Endothelial cell of umbilical vein (primary cell): ENCODE results near the gene PAX9. TPM values are rescaled to one million over a fixed set of nuclear protein-coding genes. Genes with fewer than 3 reads are reported as not detected.

Source experiments
- BruUV-seq: library from RNA; stranded (reverse); fragments of 400-500 nt; replicated peaks from 2 replicates; lab custom pipeline; 2021; lab: Mats Ljungman, UMichigan
- CTCF ChIA-PET: fragments of 300-600, 350-600 bp; sonication (Branson Sonifier 250); formaldehyde crosslinking; loops from one replicate; lab custom pipeline; 2021; ENCODE audit warnings: antibody characterized with exemption, inconsistent platforms; lab: Charles Lee
- POLR2A ChIA-PET: fragments of 300-600, 350-600 bp; sonication (Branson Sonifier 250); formaldehyde crosslinking; loops from one replicate; lab custom pipeline; 2021; ENCODE audit warnings: antibody characterized with exemption, inconsistent platforms; lab: Charles Lee
- DNase-seq: peaks from one replicate; pipeline ENCODE4 v3.0.0-alpha.2; 2011; ENCODE audit warnings: low read depth, low spot score
- FAIRE-seq: peaks from 2 replicates; lab custom pipeline; 2011; peaks lifted over from hg19 to GRCh38; lab: Jason Lieb, UNC
- H2AFZ ChIP-seq: 2 replicates; pipeline ENCODE4 v1.6.0; 2012; ENCODE audit warnings: low read depth, low read length, control low read depth, inconsistent platforms
- H3K27ac ChIP-seq: 2 replicates; pipeline ENCODE4 v1.5.1; 2011; ENCODE audit warnings: low read depth, mild to moderate bottlenecking, control low read depth, low read length, moderate library complexity; ENCODE audit not compliant: insufficient read depth
- H3K27me3 ChIP-seq, 2 experiments: 2 replicates each; pipeline versions ENCODE4 v1.6.0 to v1.6.1; 2011; ENCODE audit warnings: low read length in 2 of 2, mixed read lengths in 1 of 2; ENCODE audit not compliant: control insufficient read depth in 2 of 2, insufficient read depth in 2 of 2
- H3K36me3 ChIP-seq, 2 experiments: 2 replicates in 1 of 2; 3 replicates in 1 of 2; pipeline ENCODE4 v1.5.1; 2011; ENCODE audit warnings: low read length in 2 of 2, mild to moderate bottlenecking in 1 of 2, moderate library complexity in 1 of 2; ENCODE audit not compliant: control insufficient read depth in 2 of 2, insufficient read depth in 2 of 2; ENCODE audit errors: extremely low read depth in 1 of 2
- H3K4me1 ChIP-seq: 3 replicates; pipeline ENCODE4 v1.5.1; 2011; ENCODE audit warnings: mild to moderate bottlenecking, low read length; ENCODE audit not compliant: control insufficient read depth, insufficient read depth; ENCODE audit errors: extremely low read depth
- H3K4me2 ChIP-seq: 2 replicates; pipeline ENCODE4 v1.6.1; 2011; ENCODE audit warnings: low read length, control low read depth, mixed read lengths; ENCODE audit not compliant: insufficient read depth
- H3K4me3 ChIP-seq, 3 experiments: fragments of 200-600 bp in 1 of 3; sonication (generic), shearing (Covaris generic) in 1 of 3; replicated peaks in 1 of 3; 2 replicates each; pipeline ENCODE4 v1.5.1; 2011 to 2016; ENCODE audit warnings: control low read depth in 3 of 3, low read length in 3 of 3, mild to moderate bottlenecking in 2 of 3, inconsistent platforms in 1 of 3, low read depth in 1 of 3, moderate library complexity in 1 of 3; ENCODE audit not compliant: insufficient read depth in 1 of 3
- H3K79me2 ChIP-seq: 2 replicates; pipeline ENCODE4 v1.6.0; 2012; ENCODE audit warnings: low read length, inconsistent platforms; ENCODE audit not compliant: control insufficient read depth, insufficient read depth
- H3K9ac ChIP-seq: replicated peaks from 2 replicates; pipeline ENCODE3; 2011; ENCODE audit warnings: low read length, control low read depth; ENCODE audit not compliant: insufficient read depth; ENCODE audit errors: extremely low read depth
- H3K9me1 ChIP-seq: replicated peaks from 3 replicates; pipeline ENCODE4 v1.6.0; 2011; ENCODE audit warnings: mild to moderate bottlenecking, low read length; ENCODE audit not compliant: control insufficient read depth, insufficient read depth; ENCODE audit errors: extremely low read depth
- H3K9me3 ChIP-seq: replicated peaks from 2 replicates; pipeline ENCODE4 v1.5.1; 2012; ENCODE audit warnings: low read length, inconsistent platforms; ENCODE audit not compliant: control insufficient read depth, insufficient read depth
- H4K20me1 ChIP-seq: replicated peaks from 2 replicates; pipeline ENCODE3; 2011; ENCODE audit warnings: mild to moderate bottlenecking, low read length; ENCODE audit not compliant: control insufficient read depth, insufficient read depth; ENCODE audit errors: extremely low read depth
- CTCF ChIP-seq, 2 donors: IDR thresholded peaks; 1 replicate in 1 of 2; 2 replicates in 1 of 2; pipeline ENCODE4 v1.5.1; 2011; ENCODE audit warnings: low read length in 2 of 2, mild to moderate bottlenecking in 2 of 2, moderate library complexity in 2 of 2, control low read depth in 1 of 2, inconsistent platforms in 1 of 2, low read depth in 1 of 2; ENCODE audit not compliant: insufficient read depth in 1 of 2; ENCODE audit errors: extremely low read depth in 1 of 2
- EZH2 ChIP-seq: IDR thresholded peaks from 2 replicates; pipeline ENCODE4 v1.6.1; 2012; ENCODE audit warnings: borderline replicate concordance, low read depth, mild to moderate bottlenecking, moderate library complexity, low read length, inconsistent platforms; ENCODE audit not compliant: severe bottlenecking
- FOS ChIP-seq: IDR thresholded peaks from 2 replicates; pipeline ENCODE4 v1.6.1; 2011; ENCODE audit warnings: mild to moderate bottlenecking, low read length, moderate library complexity, borderline replicate concordance; ENCODE audit not compliant: insufficient read depth
- GATA2 ChIP-seq: IDR thresholded peaks from 2 replicates; pipeline ENCODE4 v1.7.0; 2011; ENCODE audit warnings: low read depth, mild to moderate bottlenecking, moderate library complexity, mixed read lengths, low read length; ENCODE audit not compliant: insufficient read length, insufficient read depth
- JUN ChIP-seq: IDR thresholded peaks from 2 replicates; pipeline ENCODE4 v1.6.1; 2011; ENCODE audit warnings: borderline replicate concordance, low read depth; ENCODE audit not compliant: insufficient read length, insufficient read depth
- MAX ChIP-seq: IDR thresholded peaks from 2 replicates; pipeline ENCODE4 v1.6.1; 2011; ENCODE audit not compliant: insufficient read depth, insufficient read length
- MYC ChIP-seq: IDR thresholded peaks from one replicate; pipeline ENCODE4 v1.6.1; 2011; ENCODE audit warnings: mild to moderate bottlenecking, low read depth, low read length
- POLR2A ChIP-seq: IDR thresholded peaks from 2 replicates; pipeline ENCODE4 v1.6.1; 2012; ENCODE audit warnings: low read depth, mild to moderate bottlenecking, control low read depth, low read length
- POLR2AphosphoS5 ChIP-seq: IDR thresholded peaks from 2 replicates; pipeline ENCODE4 v1.6.1; 2012; ENCODE audit warnings: low read depth, mild to moderate bottlenecking, control low read depth, low read length, moderate library complexity; ENCODE audit not compliant: insufficient read depth
- dilution Hi-C: fragments of 300-500 bp; cut with MboI; formaldehyde crosslinking; loops from one replicate; pipeline ENCODE4 v1.15.0; 2019; ENCODE audit warnings: low sequenced_read_pairs; ENCODE audit not compliant: extremely low pct_ligation_motif_present
- intact Hi-C: fragments of 100-400 bp; cut with micrococcal nuclease; formaldehyde crosslinking; loops from one replicate; pipeline ENCODE4 v1.10.0; 2022
- polyA plus RNA-seq, 4 experiments: library from polyadenylated mRNA; depleted of rRNA in 3 of 4; stranded (reverse) in 3 of 4; unstranded in 1 of 4; fragments of >200 nt; gene quantifications; 2 replicates each; pipeline versions ENCODE4 v1.2.1 to v1.2.3, GENCODE V29; 2011 to 2012; ENCODE audit warnings: missing spikeins in 1 of 4
- total RNA-seq: library from RNA; stranded (reverse); gene quantifications from 2 replicates; pipeline ENCODE4 v1.2.3, GENCODE V29; 2021

The PAX9 gene
- total and polyA plus RNA-seq, 2 donors (not counting 3 experiments of a cell fraction or from before 2014, with no cell fraction given): 0.37 to 0.44 TPM

GRCh38 chr14:36713960-36714703 is 52.5 kb downstream of the PAX9 start:
- BruUV-seq: no TSS peak
- H3K4me1 ChIP-seq: no peaks in the 10 kb centered on the region
- H3K36me3 ChIP-seq: no peaks in the 10 kb centered on the region
- FAIRE-seq (no peak), DNase-seq (no peak)
- H3K9me1 ChIP-seq: no peaks in the 10 kb centered on the region
- H3K79me2 ChIP-seq: no peaks in the 10 kb centered on the region
- CTCF ChIA-PET: no interaction called here
- no peak overlapping the region for H3K4me3 ChIP-seq
- no peak overlapping the region for H3K27ac ChIP-seq
- POLR2A ChIA-PET: no interaction called here
- TF ChIP-seq EZH2 (no peak), MYC (no peak), JUN (no peak), CTCF (IDR thresholded peaks at IDR 0.05; ENCODE audit: extremely low read depth in 1 of 2, insufficient read depth in 1 of 2, low read depth in 1 of 2, low read length in 2 of 2) (no peak), MAX (no peak), FOS (no peak), POLR2AphosphoS5 (no peak), POLR2A (no peak), GATA2 (no peak)
- intact Hi-C loops (no loop called here), dilution Hi-C loops (no loop called here)
- no peak overlapping the region for H2AFZ ChIP-seq
- no peaks in the 10 kb centered on the region for H3K9me3 ChIP-seq
- no peak overlapping the region for H3K4me2 ChIP-seq
- H3K27me3 ChIP-seq: peaks cover 2 to 6% of the 10 kb centered on the region in 2 experiments
- H3K9ac ChIP-seq: no peak overlapping the region
- H4K20me1 ChIP-seq: no peaks in the 10 kb centered on the region
